Measurements from ENCODE around the gene FOXN4. TPM values are rescaled to one million over a fixed set of nuclear protein-coding genes. Genes with fewer than 3 reads are reported as not detected.

Gene FOXN4
- total and polyA plus RNA-seq, 2 of the 13 experiments (the other 11 are each of a cell fraction or from before 2014, with no cell fraction given), result 0.11 TPM; not detected in 1

DNA sequence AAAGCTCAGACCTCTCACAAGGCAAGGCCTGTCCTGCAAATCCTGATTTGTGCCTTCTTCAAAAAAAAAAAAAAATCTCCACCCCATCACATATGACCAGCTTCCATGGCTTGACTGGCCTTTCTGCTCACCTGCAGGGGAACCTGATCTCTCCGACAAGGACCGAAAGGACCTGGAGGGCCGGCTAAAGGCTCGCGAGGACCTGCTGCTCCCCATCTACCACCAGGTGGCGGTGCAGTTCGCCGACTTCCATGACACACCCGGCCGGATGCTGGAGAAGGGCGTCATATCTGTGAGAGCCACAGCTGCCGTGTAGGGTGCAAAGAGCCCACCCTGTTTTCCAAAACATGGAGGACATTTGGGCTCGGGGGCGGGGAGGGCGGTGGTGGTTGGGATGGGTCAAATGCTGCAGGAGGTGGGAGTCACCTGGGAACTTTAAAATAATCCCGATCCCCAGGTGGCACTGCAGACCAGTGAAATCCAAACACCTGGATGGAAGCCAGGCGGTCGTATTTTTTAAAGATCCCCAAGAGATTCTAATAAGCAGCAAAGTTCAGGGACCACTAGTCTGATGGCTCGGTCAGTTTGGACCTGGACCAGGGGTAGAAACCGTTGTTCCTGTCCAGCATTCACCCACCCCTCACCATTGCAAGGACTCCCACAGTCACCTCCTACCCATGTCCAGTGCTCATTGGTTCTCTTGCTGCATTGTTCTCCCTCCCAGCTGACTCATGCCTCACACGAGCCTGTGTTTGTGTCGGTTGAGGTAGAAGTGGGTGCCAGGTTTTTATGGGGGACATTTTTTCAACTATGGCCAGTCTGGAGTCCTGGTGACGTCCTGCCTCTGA lies 44.8 kb downstream of the FOXN4 start (continued):
- TF ChIP-seq CREB1 (IDR thresholded peaks at IDR 0.05) (0 out of 2 replicates have a peak, but pooled peaks have one; percentile 26), CREB1 (CRISPR knock-in tag; IDR thresholded peaks at IDR 0.05) (no peak), AHDC1 (CRISPR knock-in tag; IDR thresholded peaks at IDR 0.05; ENCODE audit: borderline replicate concordance) (no peak)

- FAIRE-seq, result no peak
- in situ Hi-C loops (cut with HindIII; ENCODE audit: extremely low pct_ligation_motif_present, low pct_unique_long_range_greater_than_20kb), result loop anchor here (5.0 kb wide), 1 partner anchor 124 kb away; no protein-coding TSS in a partner anchor
- Histone ChIP-seq H3K9ac (ENCODE audit: insufficient read depth, low read depth, low read length) (no peak overlapping the region), H3K4me3 (replicated peaks in 1 of 3; ENCODE audit: insufficient read depth in 1 of 3, low read depth in 2 of 3, low read length in 3 of 3) (no peak overlapping the region), H3K79me2 (ENCODE audit: insufficient read depth, low read length) (no peaks in the 10 kb centered on the region), H3K36me3 (replicated peaks in 1 of 2; ENCODE audit: control insufficient read depth in 1 of 2, insufficient read depth in 2 of 2, low read length in 2 of 2) (peaks cover 2 to 11% of the 10 kb centered on the region in 2 experiments; a peak in 4 of 5 replicates), H4K20me1 (ENCODE audit: insufficient read depth, low read length) (no peaks in the 10 kb centered on the region), H3K9me3 (ENCODE audit: low read length) (no peaks in the 10 kb centered on the region), H3K4me2 (ENCODE audit: low read depth, low read length) (no peak overlapping the region), H3K4me1 (ENCODE audit: insufficient read depth, low read length) (no peaks in the 10 kb centered on the region), H3K27ac (ENCODE audit: extremely low read length, insufficient read depth, low read length) (no peak overlapping the region), H2AFZ (ENCODE audit: low read length) (no peak overlapping the region), H3K27me3 (ENCODE audit: control insufficient read depth in 1 of 2, insufficient read depth in 2 of 2, low read length in 2 of 2) (no peaks in the 10 kb centered on the region)
- WGBS (ENCODE audit: low lambda C conversion rate), result 89% methylated on average over 3 of the region's 3 CpGs
- CTCF ChIA-PET (ENCODE audit: low intra/inter-chr PET ratio, low total read pairs), result interaction anchor here (1.8 to 2.3 kb wide), 2 partner anchors 121 to 130 kb away, joined by 12 to 87 read pairs; no protein-coding TSS in a partner anchor
- intact Hi-C loops (cut with micrococcal nuclease; ENCODE audit: unreplicated experiment), result no loop called here
- no peak for ATAC-seq
- POLR2A ChIA-PET, result no interaction called here
- BruUV-seq (replicated peaks), result no TSS peak
- TF ChIP-seq MAFF (IDR thresholded peaks at IDR 0.05; ENCODE audit: low read depth, low read length), result peak; percentile 54
- TF ChIP-seq MAFK (conservative IDR thresholded peaks at IDR 0.05 in 1 of 2, IDR thresholded peaks at IDR 0.05 in 1 of 2; ENCODE audit: low read length in 2 of 2), result peak; percentile 56 to 72
- TF ChIP-seq, protein P1, sequence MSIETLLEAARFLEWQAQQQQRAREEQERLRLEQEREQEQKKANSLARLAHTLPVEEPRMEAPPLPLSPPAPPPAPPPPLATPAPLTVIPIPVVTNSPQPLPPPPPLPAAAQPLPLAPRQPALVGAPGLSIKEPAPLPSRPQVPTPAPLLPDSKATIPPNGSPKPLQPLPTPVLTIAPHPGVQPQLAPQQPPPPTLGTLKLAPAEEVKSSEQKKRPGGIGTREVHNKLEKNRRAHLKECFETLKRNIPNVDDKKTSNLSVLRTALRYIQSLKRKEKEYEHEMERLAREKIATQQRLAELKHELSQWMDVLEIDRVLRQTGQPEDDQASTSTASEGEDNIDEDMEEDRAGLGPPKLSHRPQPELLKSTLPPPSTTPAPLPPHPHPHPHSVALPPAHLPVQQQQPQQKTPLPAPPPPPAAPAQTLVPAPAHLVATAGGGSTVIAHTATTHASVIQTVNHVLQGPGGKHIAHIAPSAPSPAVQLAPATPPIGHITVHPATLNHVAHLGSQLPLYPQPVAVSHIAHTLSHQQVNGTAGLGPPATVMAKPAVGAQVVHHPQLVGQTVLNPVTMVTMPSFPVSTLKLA (IDR thresholded peaks at IDR 0.05), result no peak
- no peak for DNase-seq (ENCODE audit: low spot score)
Observed at GRCh38 chr12:109263439-109263838, 45.6 kb downstream of the FOXN4 start.
